ENCODE data around the gene MMP24.
A peak's percentile ranks its signal among the peaks of the same experiment; 100 is the strongest.
"Not testable (repeated sequence)": the region's sequence is repeated elsewhere in the genome, so short reads cannot be mapped to it uniquely, and the experiment has no call there.

Gene MMP24

DNA sequence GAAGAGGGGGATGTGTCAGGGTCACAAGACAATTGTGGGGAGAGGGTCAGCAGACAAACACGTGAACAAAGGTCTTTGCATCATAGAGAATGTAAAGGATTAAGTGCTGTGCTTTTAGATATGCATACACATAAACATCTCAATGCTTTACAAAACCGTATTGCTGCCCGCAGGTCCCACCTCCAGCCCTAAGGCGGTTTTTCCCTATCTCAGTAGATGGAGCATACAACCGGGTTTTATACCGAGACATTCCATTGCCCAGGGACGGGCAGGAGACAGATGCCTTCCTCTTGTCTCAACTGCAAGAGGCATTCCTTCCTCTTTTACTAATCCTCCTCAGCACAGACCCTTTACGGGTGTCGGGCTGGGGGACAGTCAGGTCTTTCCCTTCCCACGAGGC, 35.8 kb downstream of the MMP24 start:
- not testable (repeated sequence) for DNase-seq

DNA sequence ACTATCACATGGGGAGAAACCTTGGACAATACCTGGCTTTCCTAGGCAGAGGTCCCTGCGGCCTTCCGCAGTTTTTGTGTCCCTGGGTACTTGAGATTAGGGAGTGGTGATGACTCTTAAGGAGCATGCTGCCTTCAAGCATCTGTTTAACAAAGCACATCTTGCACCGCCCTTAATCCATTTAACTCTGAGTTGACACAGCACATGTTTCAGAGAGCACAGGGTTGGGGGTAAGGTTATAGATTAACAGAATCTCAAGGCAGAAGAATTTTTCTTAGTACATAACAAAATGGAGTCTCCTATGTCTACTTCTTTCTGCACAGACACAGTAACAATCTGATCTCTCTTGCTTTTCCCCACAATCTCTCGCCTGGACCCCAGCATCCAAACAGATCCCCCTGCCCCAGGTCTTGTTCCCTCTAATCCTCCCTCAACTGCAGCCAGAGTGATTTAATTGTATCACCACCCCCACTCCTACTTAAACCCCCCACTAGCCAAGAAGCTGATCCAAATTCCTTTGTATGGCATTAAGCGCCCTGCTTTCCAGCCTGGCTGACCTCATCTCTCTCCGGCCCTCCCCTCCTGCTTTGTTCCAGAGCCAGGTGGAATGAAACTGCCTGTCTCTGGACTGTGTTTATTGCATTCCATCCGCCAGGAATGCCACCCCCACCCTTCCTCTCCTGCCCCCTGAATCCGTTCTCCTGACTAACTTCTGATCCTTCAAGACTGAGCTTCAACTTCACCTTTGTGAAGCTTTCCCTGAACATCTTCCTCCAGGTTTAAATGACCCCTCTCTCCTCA, 36.4 kb downstream of the MMP24 start:
- DNase-seq, result not testable (repeated sequence)

DNA sequence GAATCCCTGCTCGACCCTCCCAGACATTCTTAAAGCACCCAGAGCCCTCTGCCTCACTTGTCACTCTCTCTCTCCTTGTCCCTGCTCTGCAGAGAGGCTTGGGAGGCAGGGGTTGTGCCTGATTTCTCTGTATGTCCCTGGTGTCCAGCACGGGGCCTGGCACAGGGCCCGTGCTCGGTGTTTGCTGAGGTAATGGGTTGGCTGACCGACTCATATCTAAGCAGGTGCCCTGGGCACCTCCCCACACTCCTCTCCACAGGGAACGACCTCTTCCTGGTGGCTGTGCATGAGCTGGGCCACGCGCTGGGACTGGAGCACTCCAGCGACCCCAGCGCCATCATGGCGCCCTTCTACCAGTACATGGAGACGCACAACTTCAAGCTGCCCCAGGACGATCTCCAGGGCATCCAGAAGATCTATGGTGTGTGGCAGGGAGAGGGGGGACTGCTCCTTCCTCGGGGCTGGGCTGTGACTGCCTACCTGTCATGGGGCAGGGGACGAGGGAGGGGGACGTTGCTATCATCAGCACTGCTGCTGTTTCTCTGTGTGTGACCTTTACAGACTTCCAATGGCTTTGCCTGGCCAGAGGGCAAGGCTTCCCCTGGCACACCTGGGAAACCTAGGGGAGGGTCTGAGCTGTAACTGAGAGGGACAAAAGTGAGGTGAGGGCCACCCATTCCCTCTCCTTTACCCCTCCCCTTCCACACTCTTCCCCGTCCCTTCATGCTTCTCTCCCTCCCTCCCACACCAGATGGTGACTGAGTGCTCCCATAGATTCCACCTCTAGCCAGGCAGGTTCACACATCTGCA, 37.2 kb downstream of the MMP24 start:
- DNase-seq, result no peak

DNA sequence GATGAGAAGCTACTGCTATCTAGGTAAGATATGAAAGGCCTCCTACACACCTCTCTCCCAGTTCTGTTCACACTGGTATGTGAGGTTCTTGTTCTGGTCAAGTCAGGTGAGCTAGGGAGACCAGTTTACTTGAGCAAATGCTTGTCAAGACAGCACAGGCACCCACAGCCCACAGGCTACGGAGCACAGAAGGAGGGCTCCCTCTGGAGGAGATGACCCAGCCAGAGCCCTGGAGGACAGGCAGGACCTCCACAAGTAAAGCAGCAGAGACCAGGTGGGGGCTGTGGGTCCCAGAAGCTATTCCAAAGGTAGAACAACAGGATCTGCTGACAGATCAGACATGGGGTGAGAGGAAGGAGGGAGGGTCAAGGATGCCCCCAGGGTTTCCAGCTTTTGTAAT, 38.3 kb downstream of the MMP24 start:
- DNase-seq, result no peak

DNA sequence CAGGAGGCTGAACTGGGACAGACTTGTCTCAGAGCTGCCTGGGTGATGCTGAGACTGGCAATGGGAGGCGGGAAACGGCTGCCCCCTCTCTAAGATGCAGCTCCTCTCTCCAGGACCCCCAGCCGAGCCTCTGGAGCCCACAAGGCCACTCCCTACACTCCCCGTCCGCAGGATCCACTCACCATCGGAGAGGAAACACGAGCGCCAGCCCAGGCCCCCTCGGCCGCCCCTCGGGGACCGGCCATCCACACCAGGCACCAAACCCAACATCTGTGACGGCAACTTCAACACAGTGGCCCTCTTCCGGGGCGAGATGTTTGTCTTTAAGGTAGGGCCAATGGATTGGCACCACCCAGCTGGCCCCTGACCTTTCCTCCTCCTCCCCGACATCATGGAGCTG, 40.6 kb downstream of the MMP24 start:
- no peak for DNase-seq

DNA sequence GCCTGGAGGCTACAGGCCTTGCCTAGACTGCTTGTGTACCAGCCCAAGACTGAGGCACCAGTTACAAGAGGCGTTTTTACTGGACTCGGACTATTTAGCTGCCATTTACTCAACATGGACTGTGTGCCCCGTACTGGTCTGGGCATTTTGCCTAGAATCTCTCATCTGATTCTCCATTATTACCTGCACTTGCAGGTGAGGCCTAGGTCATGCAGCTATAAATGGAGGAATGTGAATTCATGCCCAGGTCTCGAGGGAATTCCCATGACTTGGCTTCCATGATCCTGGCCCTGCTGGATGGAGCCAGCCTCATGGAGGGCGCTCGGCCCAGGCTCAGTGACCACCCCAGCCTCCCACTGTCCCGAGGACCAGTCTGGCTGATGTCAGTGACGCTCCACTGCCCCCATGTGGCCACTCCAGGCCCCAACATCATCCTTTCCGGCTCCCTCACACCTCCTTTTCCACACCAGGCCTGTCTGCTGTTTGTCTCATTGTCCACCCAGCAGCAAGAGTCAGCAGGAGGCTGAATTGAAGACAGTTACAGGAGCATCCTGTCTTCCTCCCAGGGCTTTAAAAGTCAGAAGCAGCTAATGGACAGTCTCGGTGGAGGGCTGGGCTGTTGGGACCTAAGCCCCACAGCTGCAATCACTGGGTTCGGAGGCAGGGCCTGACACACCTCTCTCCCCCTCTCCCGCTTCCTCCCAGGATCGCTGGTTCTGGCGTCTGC, 42.7 kb downstream of the MMP24 start:
- DNase-seq, result peak; percentile 28

DNA sequence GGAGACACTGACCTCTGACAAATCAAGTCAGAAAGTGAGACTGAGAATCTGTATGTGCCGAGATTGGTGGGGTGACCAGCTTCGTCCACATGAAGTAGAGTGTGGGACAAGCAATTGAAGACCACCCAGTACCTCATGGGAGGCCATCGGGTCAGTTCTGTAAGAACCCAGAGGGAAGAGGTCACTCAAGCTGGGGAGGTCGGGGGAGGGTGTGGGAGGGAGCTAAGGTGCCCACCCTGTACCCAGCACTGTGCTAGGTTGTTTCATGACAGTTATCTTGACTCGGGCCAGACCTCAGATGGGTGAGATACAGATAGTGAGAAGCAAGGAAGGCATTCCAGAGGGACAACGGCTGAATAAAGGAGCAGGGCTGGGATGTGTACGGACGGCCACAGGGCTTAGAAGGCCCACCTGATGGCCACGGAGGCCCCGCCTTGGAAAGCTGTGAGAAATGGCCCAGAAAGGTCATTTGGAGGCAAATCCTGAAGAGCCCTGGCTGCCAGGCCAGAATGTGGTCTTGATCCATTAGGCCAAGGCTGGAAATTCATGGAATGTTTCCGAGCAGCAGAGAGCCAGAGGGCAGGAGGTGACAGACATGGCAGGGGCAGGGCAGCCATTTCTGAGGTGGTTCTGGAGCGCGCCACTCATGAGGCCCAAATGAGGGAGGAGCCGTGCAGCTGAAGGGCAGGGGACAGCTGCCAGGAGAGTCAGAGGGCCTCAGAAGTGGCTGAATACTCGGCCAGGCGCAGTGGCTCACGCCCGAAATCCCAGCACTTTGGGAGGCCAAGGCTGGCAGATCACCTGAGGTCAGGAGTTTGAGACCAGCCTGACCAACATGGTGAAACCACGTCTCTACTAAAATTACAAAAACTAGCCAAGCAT, 43.8 kb downstream of the MMP24 start:
- no peak for DNase-seq

DNA sequence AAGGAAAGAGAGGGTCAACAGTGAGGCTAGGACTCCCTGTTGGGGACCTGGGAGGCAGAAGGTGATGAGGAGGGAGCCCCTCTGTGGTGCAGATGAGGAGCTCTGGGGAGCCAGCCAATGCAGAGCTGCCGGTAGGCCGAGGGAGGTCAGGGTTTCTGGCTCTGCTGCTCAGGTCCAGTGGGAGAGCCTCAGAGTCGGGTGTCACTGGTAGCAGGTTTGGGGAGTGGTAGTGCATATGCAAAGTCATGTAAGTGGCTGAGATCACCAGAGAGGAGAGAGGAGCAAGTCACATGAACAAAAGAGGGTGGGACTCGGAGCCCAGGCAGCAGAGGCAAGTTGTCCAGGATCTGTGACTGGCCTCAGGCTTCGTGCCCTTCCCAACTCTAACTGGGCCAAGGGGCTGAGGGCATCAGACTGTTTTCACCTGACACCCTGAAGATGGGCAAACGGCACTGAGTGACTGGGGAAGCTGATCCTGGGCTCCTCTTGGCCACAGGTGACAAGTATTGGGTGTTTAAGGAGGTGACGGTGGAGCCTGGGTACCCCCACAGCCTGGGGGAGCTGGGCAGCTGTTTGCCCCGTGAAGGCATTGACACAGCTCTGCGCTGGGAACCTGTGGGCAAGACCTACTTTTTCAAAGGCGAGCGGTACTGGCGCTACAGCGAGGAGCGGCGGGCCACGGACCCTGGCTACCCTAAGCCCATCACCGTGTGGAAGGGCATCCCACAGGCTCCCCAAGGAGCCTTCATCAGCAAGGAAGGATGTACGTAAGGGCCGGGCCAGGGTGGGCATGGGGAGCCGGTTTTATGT, 44.8 kb downstream of the MMP24 start:
- no peak for DNase-seq

DNA sequence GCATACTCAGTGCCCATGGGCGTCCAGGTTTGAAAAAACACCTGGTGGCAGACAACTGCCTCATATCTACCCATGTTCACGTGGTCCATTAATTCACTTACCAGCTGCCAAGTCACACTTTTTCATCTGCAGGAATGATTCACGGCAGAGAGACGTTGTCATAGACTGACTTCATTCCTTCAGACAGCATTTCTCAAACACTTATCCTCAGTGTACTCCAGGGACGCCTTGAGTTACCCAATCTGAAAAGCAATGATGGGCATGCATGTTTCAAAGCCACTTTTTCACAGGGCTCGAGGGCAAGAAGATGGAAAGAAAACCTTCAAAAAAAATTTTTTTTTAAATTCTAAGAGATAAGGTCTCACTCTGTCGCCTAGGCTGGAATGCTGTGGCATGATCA, 45.4 kb downstream of the MMP24 start:
- DNase-seq, result no peak

DNA sequence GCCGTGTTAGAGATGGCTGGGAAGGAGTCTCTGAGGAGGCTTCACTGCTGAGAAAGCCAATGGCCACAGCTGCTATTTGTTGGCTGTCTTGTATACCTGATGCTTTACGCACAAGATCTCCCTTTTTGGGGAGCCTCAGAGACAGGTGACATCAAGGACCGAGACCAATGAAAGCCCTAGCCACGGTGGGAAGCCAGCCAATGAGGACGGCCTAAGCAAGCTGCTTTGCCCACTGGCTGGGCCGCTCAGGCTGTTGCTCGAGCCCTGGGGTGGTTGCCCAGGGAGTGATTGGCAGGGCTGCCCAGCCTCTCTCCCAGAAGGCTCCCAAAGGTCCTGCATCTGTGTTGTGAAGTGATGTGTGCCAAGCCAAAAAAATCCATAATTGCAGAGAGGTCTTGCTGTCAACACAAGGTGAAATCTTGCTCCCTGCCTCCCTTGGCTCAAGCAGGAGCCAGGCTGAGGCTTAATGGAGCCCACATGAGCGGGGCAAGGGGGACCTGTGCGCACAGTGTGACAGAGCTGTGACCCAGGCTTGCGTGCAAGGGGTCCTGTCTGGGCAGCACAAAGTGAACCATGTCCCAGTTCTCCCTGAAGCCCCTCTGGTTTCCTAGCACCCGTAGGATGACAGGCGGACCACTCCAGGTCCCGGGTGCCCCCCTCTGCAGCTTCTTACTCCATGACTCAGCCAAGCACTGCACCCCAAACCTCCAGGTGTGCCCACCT, 47.1 kb downstream of the MMP24 start:
- no peak for DNase-seq

DNA sequence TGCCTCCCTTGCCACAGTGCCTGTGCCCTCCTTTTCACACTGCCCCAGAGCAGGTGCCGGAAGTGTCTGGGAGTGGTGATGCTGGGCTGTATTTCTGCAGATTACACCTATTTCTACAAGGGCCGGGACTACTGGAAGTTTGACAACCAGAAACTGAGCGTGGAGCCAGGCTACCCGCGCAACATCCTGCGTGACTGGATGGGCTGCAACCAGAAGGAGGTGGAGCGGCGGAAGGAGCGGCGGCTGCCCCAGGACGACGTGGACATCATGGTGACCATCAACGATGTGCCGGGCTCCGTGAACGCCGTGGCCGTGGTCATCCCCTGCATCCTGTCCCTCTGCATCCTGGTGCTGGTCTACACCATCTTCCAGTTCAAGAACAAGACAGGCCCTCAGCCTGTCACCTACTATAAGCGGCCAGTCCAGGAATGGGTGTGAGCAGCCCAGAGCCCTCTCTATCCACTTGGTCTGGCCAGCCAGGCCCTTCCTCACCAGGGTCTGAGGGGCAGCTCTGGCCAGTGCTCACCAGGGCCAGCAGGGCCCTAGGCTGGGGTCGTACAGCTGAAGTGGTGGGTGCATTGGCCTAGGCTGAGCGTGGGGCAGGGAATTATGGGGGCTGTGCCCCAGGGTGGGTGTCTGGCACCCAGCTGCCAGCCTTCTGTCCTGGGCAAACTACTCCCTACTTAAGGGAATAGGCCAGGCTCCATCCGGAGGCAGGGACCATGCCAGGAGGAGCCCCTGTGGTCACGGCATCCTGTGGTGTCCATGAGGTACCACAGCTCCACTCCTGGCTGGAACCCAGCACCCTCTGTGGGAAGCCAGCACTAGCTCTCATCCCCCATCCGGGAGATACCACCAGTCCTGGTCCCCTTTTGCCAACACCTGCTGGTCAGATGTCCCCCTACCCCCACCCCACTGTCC, 47.9 kb downstream of the MMP24 start:
- no peak for DNase-seq

DNA sequence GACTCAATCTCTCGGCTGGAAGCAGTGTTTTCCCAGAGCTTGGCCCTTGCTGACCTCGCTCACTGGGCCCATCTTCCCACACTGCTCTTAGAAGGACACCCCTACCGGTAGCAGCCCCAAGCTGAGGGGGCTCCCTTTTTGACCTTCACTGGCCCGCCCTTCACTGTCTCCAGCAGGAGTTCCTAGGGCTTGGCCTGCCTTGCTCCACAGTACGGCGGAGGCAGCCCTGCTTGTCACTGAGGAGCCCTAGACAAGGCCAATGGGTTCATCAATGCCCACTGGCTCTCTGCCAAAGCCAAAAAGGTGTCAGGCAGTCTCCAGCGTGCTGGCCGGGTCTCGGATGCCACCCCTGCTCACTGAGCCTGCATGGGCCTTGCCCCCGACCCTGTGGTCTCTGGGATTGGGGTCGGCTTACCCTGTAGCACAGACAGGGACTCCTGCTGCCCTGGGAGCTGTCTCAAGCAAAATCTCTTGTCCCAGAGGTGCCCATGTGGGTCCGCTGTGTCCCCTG, 49.3 kb downstream of the MMP24 start:
- no peak for DNase-seq

DNA sequence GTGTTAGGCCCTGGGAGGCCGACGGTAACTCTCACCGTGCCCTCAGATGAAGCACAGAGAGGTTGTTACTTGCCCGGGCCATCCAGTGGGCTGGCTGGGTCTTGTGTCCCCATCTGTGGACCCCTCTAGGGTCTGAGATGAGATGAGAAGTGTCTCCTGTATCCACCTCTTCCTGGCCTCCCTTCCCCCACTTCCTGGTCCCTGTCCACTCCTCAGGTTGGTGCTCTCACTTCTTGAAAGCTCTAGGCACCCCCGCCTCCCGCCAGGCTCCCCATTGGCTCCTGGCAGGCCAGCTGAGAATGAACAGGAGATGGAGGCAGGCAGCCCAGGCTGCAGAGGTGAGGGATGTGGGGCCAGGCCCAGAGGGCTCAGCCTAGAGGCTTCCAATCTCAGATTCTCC, 49.9 kb downstream of the MMP24 start:
- no peak for DNase-seq

DNA sequence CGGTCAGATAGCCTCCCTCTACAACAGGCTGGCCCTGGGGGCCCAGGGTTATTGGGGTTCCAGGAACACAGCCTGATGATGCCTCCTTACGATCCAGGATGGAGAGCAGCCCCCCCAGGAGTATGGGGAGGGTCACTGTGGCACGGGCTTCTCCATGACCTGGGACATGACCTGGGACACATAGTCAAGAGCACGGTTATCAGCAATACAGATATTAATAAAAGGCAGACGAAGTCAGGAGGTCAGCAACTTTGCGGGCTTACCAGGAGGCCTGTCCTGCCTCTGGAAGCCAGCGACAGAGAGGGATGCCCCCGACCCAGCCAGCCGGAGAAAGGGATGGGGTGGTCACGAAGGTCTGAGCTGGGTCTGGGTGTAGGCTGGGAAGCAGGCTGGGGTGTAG, 50.6 kb downstream of the MMP24 start:
- DNase-seq, result no peak

DNA sequence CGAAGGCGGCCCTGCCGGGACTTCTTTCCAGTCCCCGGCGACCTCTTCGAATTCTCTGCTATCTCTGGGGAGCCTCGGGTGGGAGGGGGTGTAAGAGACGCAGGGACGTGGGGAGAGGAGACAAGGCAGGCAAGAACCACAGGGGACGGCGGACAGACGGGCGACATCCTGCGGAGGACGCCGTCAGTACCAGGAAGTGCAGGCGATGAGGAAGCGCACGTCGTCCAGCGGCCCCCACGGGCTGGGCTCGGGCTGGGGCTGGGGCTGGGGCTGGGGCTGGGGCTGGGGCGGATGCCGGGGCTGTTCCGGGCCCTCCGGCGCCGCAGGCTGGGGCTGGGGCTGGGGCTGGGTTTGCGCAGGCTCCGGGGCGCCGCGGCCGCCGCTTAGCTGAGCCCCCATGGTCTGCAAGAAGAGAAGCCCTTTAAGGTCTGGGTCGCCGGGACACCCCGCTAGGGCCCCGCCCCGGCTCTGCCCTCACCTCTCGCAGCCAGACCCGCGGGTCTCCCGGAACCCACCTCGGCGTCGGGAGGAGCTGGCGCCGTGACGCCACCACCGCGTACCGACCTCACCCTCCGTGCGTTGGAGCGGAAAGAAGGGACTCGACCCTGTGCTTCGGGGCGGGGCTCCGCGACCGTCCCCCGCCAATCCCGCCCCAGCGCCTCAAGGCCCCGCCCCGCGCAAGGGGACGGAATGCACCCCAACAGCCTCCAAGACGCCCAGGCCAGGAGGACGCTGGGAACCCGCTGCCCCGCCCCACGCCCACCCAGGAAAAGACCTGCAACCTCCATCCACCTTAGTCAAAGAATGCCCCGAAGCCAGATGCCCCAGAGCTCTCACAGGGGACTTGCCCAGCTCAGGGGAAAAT, 51.3 kb downstream of the MMP24 start, which contains the start of gene MMP24OS:
TSS of gene MMP24OS (minus strand) at position 592 of the 865 bp plus-strand sequence. CDS start at position 399, 193 bp downstream.
- DNase-seq, result peak; percentile 82

DNA sequence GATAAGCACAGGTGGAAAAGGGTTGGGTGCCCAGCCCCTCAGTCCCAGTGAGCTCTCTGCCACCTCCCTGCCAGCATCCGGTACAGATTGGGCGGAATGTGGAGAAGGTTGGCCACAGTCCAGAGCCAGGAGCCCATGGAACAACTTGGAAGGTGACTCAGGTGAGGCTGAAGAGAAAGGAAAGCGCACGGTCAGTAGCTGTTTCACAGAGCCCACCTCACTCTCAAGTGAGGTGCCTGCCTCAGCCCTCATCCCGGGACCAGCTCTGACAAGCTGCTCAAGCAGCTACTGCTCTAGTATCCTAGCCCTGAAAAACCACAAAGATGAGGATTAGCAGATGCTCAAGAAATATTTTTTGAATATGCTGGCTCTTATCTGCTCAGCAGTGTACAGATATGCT, 52.5 kb downstream of the MMP24 start:
- no peak for DNase-seq

DNA sequence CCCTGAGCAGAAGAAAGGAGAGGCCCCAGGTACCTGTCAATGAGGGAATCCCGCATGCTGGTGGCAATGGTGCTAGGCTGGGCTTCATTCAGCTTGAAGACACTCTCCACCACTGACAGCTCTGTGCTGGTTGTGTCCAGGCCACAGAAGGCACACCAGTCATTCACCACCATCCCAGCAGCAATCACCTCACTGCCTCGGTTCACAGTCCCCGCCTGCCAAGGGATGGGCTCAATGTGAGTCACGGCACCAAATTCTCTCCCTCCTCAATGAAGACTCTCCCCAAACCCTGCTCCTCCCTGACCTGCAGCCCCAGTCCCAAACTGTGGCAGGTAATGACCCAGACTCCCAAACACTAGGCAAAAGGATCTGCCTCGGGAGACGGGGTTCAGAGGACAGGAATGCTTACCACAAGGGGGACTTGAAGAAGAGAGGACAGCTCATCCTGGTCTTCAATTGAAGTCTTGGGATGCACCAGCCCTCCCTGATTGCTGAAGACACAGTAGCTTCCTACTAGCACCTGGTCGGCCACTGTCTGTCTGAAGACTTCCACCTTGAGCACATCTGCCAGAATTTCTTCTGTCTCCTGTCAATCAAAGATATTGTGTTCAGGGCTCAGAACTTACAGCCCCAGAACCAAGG, 53.2 kb downstream of the MMP24 start:
- no peak for DNase-seq

DNA sequence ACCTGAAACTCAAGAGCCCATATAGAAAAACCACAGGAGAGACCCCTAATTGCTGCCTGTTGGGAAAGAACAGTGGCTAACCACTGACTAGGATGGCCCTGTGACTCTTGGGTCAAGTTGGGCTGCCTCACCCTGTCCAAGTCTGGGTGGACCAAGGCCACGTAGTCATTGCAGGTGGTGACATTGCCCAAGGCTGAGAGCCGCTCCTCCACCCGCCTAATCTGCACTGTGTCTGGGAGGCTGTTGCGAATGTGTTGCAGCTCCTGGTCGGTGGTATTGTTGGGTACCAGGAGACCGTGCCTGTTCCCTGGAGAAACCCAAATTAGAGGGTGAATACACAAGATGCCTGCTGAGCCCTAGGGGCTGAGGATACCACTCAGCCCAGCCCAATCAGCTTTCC, 54.0 kb downstream of the MMP24 start:
- DNase-seq, result no peak
